ENCODE measurements around the gene GNAI1.

Gene GNAI1

GRCh38 chr7:80134536-80135308 is at the start of gene GNAI1:
Gene GNAI1 (plus strand): TSS chr7:80134831. CDS start chr7:80135161, 330 bp downstream.
- DNase-seq (ENCODE audit: low read depth), result no peak
- peak within 1 kb of the TSS; percentile 66 for H3K4me3 ChIP-seq (ENCODE audit: low read depth, low read length)
- TF ChIP-seq CTCF (IDR thresholded peaks at IDR 0.05; ENCODE audit: control insufficient read depth, extremely low read depth, insufficient read depth), result peak; percentile 35; the same call in 1 of the 2 replicates

GRCh38 chr7:80087051-80087770 is 47.4 kb upstream of the GNAI1 start:
- no peak overlapping the region for H3K4me3 ChIP-seq (ENCODE audit: low read depth, low read length)
- no peak for DNase-seq (ENCODE audit: low read depth)
- no peak for TF ChIP-seq CTCF (IDR thresholded peaks at IDR 0.05; ENCODE audit: control insufficient read depth, extremely low read depth, insufficient read depth)

- H3K4me3 ChIP-seq (ENCODE audit: low read depth, low read length), result no peak overlapping the region
- no peak for DNase-seq (ENCODE audit: low read depth)
- no peak for TF ChIP-seq CTCF (IDR thresholded peaks at IDR 0.05; ENCODE audit: control insufficient read depth, extremely low read depth, insufficient read depth)
These were observed 46.9 kb upstream of the GNAI1 start for GRCh38 chr7:80087771-80088170.

GRCh38 chr7:80088705-80089104 is 45.9 kb upstream of the GNAI1 start:
- no peak overlapping the region for H3K4me3 ChIP-seq (ENCODE audit: low read depth, low read length)

GRCh38 chr7:80089366-80089765 is 45.3 kb upstream of the GNAI1 start:
- no peak for DNase-seq (ENCODE audit: low read depth)
- H3K4me3 ChIP-seq (ENCODE audit: low read depth, low read length), result no peak overlapping the region
- no peak for TF ChIP-seq CTCF (IDR thresholded peaks at IDR 0.05; ENCODE audit: control insufficient read depth, extremely low read depth, insufficient read depth)

More at GRCh38 chr7:80088705-80089104, 45.9 kb upstream of the GNAI1 start:
- TF ChIP-seq CTCF (IDR thresholded peaks at IDR 0.05; ENCODE audit: control insufficient read depth, extremely low read depth, insufficient read depth), result no peak
- DNase-seq (ENCODE audit: low read depth), result no peak

- H3K4me3 ChIP-seq (ENCODE audit: low read depth, low read length), result no peak overlapping the region
- DNase-seq (ENCODE audit: low read depth), result no peak
- TF ChIP-seq CTCF (IDR thresholded peaks at IDR 0.05; ENCODE audit: control insufficient read depth, extremely low read depth, insufficient read depth), result no peak
These were observed 41.3 kb upstream of the GNAI1 start for GRCh38 chr7:80093349-80093748.

Measured in LNCaP clone FGC (cell line).